Right lobe of liver (tissue), 4 donors: ENCODE measurements around the gene PARVA.

Experiments
- POLR2A ChIP-seq: fragments of 450-650 bp; IDR thresholded peaks from one replicate; pipeline ENCODE4 v1.6.1; 2017; ENCODE audit warnings: antibody characterized with exemption, mild to moderate bottlenecking
- TF ChIP-seq, protein P1 (sequence below), 4 donors: fragments of 200-600 bp in 3 of 4; fragments of 450-650 bp in 1 of 4; IDR thresholded peaks; one replicate each; pipeline versions ENCODE4 v1.5.1 to v1.8.0; 2016 to 2022; ENCODE audit warnings: antibody characterized with exemption in 4 of 4, mild to moderate bottlenecking in 2 of 4
- donor health status: DM: no; HTN: no; CAD: no.
- donor health status: DM: no; HTN: no; CAD: no.
- donor health status: DM: no; HTN: yes; CAD: no.

- TF ChIP-seq, protein P1, sequence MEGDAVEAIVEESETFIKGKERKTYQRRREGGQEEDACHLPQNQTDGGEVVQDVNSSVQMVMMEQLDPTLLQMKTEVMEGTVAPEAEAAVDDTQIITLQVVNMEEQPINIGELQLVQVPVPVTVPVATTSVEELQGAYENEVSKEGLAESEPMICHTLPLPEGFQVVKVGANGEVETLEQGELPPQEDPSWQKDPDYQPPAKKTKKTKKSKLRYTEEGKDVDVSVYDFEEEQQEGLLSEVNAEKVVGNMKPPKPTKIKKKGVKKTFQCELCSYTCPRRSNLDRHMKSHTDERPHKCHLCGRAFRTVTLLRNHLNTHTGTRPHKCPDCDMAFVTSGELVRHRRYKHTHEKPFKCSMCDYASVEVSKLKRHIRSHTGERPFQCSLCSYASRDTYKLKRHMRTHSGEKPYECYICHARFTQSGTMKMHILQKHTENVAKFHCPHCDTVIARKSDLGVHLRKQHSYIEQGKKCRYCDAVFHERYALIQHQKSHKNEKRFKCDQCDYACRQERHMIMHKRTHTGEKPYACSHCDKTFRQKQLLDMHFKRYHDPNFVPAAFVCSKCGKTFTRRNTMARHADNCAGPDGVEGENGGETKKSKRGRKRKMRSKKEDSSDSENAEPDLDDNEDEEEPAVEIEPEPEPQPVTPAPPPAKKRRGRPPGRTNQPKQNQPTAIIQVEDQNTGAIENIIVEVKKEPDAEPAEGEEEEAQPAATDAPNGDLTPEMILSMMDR (IDR thresholded peaks at IDR 0.05): no peak
- TF ChIP-seq POLR2A: no peak
Observed at GRCh38 chr11:12459374-12459773, 82.0 kb downstream of the PARVA start.
